DOHH2 (cell line): ENCODE results near the gene SLC39A10.

Source experiments
- EZH2phosphoT487 ChIP-seq: fragments of 200-600 bp; sonication (generic); IDR thresholded peaks from 2 replicates; pipeline ENCODE4 v1.6.1; 2017; ENCODE audit warnings: borderline replicate concordance, mild to moderate bottlenecking, antibody characterized with exemption, low read length, moderate library complexity, mixed read lengths
- TF ChIP-seq, protein P1 (sequence below): fragments of 200-600 bp; sonication (generic); IDR thresholded peaks from one replicate; pipeline ENCODE4 v1.5.1; 2014; ENCODE audit warnings: antibody characterized with exemption, mild to moderate bottlenecking, low read depth, low read length; ENCODE audit not compliant: poor library complexity, severe bottlenecking

- TF ChIP-seq, protein P1, sequence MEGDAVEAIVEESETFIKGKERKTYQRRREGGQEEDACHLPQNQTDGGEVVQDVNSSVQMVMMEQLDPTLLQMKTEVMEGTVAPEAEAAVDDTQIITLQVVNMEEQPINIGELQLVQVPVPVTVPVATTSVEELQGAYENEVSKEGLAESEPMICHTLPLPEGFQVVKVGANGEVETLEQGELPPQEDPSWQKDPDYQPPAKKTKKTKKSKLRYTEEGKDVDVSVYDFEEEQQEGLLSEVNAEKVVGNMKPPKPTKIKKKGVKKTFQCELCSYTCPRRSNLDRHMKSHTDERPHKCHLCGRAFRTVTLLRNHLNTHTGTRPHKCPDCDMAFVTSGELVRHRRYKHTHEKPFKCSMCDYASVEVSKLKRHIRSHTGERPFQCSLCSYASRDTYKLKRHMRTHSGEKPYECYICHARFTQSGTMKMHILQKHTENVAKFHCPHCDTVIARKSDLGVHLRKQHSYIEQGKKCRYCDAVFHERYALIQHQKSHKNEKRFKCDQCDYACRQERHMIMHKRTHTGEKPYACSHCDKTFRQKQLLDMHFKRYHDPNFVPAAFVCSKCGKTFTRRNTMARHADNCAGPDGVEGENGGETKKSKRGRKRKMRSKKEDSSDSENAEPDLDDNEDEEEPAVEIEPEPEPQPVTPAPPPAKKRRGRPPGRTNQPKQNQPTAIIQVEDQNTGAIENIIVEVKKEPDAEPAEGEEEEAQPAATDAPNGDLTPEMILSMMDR, result no peak
- TF ChIP-seq EZH2phosphoT487, result no peak
These were observed 23.1 kb upstream of the SLC39A10 start for GRCh38 chr2:195633974-195634373.
